Measurements from ENCODE around the gene PKD1L1.

PKD1L1 gene

DNA sequence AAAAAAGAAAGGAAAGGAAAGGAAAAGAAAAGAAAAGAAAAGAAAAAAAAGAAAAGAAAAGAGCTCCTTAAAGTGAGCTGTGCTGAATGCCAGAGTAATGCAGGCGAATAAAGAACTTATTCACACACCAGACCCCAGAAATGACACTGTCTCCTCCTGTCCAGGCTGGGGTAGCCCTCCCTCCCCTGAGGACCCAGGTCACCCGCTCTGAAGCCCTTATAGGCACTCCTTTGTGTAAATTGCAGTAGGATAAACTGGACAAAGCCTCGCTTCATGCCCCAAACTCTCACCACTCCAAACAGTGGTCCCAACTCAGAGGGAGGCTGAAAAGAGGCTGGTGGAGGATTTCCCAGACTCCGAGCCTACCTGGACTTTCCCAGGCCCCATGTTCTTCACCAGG is 46.3 kb downstream of the PKD1L1 start:
- DNase-seq (ENCODE audit: low spot score) = no peak

DNA sequence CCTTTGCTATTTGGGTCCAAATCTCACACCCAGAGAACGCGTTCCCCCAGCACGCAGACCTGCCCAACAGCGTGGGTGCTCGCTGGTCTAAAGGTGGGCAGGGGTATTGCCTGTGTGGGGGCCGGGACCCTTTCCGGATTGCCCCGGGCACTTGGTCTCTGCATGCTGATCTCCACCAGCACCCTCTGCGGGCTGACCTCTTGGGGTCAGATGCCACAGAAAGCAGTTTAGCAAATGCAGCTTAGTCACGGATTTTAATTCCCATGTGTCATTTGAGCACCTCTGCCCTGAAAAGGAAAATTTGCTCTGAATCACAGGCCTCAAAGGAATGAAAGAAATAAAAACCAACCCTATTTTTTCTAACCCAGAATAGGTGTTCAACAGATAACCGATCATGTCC is 46.7 kb downstream of the PKD1L1 start:
- DNase-seq (ENCODE audit: low spot score) = no peak

DNA sequence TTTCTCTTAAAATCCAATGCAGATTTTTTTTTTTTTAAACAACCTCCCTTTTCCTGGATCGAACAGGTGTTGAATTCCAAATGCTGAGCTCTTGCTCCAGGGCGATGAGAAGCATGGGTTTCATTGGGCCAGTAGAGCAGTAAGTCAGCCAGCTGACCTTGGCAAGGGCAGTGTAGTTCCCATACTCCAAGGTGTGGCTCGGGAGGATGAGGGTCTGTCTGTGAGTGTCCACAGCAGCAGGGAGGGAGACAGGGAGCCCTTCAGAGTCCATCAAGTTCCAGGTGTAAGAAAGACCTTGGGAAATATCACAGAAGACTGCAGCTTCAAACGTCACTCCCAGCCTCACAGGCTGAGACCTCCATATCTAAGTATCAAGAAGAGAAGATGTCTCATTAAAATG is 50.4 kb downstream of the PKD1L1 start:
- no peak for DNase-seq (ENCODE audit: low spot score)

DNA sequence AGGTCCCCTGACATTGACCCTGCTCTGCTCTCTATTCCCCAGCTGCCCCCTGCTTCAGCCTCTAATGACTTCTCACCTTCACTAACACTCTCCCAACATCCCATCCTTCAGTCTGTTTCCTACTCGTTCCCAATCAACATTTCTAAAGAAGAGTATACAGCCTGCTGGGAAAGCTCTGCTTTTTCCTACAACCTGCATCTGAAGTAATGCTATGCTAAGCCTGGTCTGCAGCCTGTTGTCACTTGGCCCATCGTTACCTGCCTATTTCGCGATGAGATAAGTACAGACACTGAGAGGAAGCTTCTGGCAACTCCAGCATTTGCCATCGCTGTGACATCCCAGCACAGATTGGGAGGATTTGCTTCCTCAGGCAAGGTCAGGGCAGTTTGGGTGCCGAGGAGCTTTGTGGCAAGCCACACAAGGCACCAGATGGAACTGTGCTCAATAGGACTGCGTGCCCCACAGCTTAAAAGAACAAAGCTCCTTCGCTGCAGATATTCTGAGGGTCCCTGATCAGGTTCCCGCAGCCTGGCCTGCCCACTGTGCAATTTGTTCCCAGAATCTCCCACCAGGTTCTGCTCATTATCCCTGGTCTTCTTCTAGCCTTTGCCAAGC is 51.4 kb downstream of the PKD1L1 start:
- DNase-seq (ENCODE audit: low spot score) = no peak

DNA sequence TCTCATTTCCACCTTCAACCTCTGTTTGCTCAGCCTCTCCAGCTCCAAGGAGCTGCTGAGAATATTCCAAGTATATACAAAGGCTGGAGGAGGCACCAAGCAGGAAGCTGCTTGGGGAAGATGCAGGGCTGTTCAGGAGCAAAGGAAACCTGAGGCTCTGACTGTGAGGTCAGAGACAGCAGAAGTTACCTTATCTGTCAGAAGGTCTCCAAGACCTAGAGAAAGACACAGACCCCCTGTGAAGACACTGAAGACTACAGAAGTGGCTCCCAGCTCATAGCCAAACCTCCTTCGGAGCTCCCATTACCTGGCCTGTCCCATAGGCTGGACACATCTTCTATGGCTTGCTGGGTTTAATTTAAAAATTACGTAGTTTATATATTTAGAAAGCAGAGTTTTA is 53.2 kb downstream of the PKD1L1 start:
- DNase-seq (ENCODE audit: low spot score) = no peak

DNA sequence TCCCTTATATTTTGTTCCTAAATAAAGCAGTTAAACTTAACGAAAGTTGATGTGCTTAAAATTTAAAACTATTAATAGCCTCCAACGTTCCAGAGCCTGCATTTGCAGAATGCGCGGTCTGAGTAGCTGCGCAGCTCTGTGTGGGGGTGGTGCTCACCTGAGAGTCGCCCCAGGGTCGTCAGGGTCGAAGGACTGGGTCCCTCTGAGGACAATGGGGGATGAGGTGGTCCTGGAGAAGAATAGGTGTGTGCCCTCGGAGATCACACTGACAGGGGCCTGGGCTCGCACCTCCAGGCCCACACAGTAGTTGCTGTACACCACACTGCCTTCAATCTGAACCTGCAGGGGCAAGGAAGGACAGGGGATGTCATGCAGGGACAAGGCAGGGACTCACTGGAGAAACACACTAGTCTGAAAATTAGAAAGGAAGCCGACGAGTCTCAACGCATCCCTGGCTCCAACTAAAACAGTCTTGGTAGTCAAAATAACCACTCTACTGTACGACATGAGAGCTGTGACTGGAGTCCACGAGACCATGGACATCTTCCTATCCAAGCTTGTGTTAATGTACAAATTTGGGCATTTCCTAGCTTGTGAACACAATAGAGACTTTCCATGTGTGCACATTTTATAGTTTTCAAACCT is 54.4 kb downstream of the PKD1L1 start:
- DNase-seq (ENCODE audit: low spot score) = no peak

DNA sequence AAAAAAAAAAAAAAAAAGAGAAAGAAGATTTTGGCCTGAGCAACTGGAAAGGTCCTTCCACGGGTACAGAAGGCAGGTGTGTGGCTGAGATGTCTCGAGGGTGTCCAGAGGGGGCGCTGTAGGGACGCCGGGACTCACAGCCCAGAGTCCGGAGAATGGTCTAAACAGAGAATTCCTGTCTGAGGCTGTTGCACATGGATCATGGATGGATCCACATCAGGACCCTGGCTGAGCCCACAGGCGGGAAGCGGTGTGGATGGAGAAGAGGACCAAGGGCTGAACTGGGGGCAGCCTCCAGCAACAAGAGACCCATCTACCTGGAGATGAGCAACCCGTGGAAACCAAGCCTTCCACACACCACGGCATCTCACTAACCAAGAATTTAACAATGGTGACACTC is 55.0 kb downstream of the PKD1L1 start:
- DNase-seq (ENCODE audit: low spot score) = no peak

DNA sequence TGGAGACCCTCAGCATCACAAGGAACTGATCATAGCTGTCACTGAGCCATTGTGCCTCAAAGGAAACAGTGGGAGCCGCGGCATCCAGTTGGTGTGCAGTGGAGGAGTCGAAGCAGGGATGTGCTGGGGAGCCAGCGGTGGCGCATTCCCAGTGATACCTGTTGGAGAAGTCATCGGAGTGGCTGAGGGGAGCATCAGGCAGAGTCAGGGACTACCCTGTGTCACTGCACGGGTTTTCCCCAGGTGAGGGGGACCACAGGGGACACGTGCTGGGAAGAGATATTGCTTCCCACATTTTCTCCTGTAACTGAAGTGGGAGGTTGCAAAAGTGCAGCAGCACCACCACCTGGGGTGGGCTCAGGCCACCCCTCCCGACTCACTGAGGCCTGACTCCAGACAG is 57.7 kb downstream of the PKD1L1 start:
- DNase-seq (ENCODE audit: low spot score) = no peak

DNA sequence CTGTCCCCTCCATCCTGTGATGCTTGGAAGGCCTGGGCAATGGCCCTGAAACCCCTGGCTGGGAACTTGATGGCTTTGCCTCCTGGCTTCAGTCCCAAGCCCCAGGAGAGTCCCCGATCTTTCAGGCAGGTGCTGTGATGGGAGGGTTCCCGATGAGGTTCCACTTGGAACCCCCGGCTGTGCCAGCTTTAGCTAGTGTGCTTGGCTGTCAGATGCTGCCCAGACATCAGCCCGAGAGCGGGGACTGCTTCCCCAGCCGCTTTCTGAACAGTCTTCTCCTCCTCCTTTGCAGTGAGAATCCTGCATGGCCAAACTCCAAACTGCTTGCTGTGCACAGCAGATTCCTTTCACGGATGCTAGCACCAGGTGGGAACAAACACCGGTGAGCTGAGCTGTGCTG is 58.1 kb downstream of the PKD1L1 start:
- no peak for DNase-seq (ENCODE audit: low spot score)

DNA sequence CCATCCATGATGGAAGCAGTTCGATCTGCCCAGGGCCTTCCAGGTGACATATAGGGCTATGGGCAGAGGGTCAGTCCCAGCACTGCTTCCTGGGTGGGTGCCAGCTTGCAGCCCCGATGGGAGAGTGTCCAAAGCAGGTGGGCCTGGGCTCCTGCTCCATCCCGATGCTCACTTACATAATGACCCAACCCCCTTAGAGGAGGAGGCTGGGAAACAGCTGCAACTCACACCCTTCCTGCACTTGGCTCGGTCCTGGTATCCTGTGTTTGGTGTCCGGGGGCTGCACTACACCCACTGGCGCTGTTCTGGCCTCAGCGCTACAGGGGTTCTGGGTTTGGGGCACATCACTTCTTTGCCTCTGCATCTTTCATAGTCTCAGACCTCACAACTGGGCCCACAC is 58.5 kb downstream of the PKD1L1 start:
- no peak for DNase-seq (ENCODE audit: low spot score)

DNA sequence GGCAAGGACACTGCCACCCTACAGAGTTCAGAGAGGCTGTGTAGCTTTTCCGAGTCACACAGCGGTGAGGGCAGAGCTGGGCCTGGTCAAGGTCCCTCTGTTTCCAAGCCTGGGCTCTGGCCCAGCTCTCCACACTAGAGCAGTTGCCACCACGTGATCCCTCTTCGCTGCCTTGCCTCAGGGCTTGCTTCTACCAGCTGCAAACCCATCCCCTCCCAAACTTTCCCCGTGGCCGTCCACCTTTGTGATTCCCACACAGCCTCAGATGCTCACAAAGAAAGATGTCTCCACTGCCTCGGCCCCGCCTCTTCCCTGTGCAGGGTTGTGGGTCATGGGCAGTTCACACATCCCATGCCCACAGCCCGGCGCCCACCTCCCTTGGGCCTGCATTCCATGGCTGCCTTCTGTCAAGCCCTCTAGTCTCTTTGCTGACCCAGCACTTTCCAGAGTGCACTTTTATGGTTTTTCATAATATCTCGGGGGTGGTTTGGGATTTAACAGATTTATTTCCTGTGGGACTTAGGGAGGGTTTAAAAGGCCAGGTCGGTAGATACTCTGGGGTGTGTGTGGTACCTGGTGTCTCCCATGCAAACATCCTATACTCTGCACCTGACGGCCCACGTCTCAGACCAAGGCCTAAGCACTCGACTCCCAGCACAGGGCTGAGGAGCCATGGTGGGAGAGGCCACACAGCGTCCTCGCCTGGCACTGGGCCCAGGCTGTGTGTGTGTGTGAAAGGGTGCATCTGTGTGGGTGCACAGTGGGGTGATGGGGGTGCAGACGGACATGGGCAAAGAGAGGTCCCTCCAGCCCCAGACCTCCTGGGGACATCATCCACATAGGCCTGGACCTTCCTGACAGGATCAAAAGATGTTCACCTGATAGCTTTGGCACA is 59.6 kb downstream of the PKD1L1 start:
- DNase-seq (ENCODE audit: low spot score) = no peak

DNA sequence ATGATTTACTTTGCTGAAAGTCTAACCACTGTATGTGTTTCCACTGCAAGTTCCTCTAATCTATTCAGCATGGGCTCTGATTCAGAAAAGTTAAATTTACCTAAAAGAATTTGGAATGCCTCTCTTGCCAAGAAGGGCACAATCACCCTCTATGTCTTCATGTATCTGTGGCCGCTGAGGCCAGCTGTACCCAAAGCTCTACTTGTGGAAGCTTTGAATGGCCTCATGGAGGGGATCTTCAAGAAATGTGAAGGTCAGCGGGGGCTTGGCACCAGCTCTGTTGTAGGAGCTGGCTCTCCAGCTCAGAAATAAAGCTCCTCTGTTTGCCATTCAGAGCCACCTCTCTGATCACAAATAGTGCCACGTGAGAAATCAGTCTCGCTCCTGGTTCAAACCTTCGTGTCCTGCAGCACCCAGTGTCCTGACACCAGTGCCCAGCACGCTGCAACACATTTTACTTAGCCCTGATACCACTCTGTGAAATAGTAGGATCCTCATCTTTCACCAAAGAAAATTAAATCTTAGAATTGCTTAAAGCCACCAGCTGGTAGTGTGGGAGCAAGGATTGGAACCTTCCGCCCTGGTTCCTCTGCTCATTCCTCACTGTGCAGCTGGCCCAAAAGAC is 61.1 kb downstream of the PKD1L1 start:
- no peak for DNase-seq (ENCODE audit: low spot score)

DNA sequence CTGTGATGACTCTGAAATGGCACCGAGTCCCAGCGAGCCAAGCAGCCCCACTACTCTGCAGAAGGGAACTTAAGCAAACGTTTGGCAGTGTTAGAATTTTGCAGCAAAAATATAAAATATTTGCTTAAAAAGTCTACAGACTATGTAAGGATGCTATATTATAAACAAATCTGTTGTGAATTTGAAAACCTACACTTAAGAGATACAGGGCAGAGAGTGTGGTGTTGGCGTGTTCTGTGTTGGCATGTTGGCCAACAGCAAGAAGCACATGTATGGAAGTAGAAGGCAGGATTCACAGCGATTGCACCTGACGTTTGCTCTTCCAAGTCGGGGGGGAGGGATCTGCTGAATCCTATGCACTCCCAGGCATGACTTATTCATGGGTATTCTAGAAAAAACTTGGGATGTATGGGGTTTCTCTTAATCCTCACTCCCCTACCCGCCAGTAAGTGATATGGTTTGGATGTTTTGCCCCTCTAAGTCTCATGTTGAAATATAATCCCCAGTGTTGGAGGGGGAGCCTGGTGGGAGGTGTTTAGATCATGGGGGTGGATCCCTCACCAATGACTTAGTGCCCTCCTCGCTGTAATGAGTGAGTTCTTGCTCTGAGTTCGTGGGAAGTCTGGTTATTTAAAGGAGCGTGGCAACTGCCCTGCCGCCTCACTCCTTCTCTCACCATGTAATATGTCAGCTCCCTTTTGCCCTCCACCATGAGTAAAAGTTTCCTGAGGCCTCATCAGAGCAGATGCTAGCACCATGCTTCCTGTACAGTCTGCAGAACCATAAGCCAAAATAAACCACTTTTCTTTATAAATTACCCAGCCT is 62.1 kb downstream of the PKD1L1 start:
- DNase-seq (ENCODE audit: low spot score) = no peak

DNA sequence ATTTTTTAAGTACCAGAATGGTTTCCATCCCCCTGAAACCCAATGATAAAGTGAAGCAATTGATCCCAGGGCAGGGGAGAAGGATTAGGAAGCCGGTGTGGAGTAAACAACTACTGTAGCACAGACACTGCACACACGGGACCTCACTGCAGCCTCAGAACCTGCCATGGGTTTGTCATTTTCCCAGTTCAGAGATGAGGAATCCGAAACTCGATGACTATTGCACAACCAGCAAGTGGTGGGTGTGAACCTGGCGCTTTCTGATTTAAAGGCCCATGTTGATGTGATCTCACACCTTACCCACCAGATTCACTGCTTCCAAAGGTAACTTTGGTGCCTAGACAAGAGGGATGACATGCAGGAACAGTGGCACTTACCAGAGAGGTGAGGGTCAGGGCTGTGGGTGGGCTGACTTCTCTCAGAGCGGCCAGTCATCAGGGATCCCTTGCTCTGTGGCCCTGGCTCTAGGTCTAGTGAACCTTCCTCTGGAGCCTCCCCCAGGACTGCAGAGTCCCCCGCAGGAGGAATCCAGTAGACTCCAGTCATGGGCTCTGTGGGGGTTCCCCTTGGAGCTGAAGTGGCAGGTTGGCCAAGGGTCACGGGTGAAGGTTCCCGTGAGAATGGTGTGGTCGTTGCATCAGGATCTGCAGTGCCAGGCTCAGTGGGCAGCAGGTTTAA is 62.8 kb downstream of the PKD1L1 start:
- DNase-seq (ENCODE audit: low spot score) = no peak

DNA sequence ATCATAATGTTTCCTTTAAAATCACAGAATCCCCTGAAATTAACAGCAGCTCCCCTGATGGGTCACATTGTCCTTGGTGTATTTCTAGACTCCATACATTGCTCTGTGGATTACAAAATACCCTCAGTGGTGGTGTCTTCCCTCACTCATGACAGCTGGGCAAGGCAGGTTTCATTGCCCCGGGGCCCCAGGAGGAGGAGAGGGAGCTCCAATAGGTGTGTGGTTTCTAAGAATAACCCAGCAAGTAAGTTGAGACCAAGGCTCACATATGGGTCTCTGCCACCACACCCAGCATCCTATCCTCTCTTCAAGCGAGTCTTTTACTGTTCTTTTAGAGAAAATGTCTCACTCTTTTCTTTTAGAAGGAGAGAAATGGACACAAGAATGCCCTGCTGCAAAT is 63.6 kb downstream of the PKD1L1 start:
- no peak for DNase-seq (ENCODE audit: low spot score)

DNA sequence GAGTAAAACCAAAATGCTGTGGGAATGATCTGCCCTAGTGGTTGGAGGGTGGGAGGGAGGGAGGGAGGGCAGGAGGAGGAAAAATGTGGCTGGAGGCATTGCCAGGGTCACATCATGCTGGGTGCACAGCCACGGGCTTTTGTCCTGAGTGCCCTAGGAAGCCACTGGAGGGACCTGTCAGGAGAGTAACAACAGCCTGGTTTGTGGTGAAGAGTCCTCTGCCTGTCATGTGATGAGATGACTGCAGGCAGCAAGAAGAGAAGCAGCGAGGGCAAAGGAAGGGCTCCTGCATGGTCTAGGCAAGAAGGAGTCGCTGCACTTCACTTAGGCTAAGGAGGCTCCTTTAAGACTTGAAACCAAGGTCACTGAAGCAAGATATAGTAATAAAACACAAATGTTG is 65.6 kb downstream of the PKD1L1 start:
- no peak for DNase-seq (ENCODE audit: low spot score)

DNA sequence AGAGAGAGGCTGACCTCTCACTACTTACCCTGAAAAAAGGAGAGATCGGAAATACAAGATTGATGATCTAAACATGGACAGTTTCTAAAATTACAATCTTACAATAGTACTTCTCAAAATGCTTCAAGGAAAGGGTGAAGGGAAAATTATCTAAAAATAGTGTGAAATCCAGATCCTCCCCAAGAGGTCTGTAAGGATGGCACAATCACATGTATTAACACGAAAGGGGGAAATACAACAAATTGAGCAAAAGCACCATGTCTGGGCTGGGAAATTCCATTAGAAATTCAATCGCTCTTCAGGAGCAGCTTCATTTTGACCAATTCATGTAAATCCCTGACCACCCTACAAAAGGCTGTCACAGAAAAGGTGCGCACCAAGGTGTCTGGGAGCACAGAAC is 67.0 kb downstream of the PKD1L1 start:
- no peak for DNase-seq (ENCODE audit: low spot score)

DNA sequence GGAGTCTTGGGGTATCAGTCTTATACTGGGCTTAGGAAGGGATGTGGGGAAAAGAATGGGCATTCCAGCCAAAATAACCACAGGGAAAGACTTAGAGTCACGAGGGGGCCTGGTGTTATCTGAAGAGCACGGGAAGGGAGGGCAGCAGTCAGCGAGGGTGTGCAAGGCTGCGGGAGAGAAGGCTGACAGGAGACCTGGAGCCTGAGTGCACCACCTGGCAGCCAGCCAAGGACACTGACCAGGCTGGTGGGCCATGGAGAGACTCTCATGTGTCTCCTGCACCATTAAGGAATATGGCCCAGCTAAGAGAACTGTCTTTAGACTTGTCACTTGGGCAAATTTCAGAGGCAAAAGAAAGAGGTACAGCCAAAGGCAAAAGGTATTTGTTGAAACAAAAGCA is 69.6 kb downstream of the PKD1L1 start:
- no peak for DNase-seq (ENCODE audit: low spot score)

DNA sequence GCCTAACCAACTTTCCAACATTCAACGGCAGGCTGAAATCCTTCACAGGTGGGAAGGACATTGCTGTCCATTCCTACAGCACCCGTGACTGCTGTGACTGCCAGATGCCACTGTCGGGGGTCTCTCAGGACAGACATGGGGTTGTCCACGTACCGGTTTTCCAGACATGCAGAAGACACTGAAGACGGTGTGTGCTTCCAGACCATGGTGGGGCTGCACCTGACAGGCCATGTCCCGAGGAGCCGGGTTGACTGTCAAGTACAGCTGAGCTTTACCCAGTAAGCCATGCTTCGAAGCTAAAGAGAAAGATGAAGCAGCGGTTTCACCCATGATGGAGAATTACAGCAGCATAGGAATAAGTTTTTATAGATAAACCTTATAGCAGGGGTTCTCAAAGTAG is 70.9 kb downstream of the PKD1L1 start:
- no peak for DNase-seq (ENCODE audit: low spot score)

DNA sequence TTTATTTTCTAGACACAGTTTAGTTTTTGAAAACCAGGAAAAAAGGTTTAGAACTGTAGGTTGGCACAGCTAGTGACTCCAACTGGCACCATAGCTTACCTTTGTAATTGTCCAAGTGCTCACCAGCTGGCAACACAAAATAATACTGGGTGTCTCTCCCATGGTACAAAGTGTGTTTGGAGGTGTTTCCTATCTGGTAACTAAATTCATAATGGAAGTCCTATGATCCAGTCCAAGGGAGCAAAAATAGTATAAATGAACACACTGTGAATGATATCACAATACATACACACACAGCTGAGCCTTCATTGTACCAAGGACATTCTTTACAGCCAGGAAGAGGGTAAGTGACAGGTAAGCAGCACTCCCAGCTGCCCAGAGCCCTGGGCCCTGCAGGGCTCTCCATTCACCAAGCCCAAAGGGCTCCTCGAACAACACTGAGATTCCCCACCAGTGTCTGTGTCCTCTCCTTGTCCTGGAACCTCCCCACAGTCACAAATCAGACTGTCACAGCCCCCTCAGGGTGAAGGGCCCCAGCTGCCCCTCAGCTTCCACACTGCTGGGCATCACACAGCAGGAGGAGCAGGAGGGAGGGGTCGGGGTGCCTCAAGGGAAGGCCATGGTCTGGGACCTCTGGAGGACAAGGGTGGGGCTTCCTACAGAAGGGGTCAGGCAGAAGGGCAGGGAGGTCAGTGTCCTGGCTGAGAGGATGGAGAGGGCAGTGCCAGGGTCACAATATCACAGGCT is 72.1 kb downstream of the PKD1L1 start:
- no peak for DNase-seq (ENCODE audit: low spot score)

DNA sequence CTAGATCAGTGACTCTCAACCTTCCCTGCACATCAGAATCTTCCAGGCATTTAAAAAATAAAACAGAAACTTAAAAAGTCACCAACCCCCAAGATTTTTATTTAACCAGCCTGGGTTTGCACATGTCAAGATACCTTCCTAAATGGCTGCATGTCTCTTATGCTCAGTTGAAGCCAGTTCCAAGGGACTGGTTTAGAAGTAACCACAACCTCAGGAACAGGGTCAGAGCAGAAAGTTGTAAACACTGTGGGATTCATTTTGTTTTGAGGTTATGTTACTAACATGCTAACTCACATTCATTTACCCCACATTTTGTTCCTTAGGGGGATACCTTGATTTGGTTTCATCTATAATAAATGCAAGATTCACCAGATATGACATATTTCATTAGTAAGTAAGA is 72.9 kb downstream of the PKD1L1 start:
- DNase-seq (ENCODE audit: low spot score) = no peak

All from SW480 (cell line).